HEK293 (cell line): Measurements from ENCODE around the gene COL19A1.
A peak's percentile ranks its signal among the peaks of the same experiment; 100 is the strongest.

Experiments
- BCL6B ChIP-seq: fragments of 450-650 bp; formaldehyde crosslinking; IDR thresholded peaks from 2 replicates; pipeline ENCODE4 v1.5.1; 2017; ENCODE audit warnings: missing biosample characterization, missing genetic modification characterization
- ELK4 ChIP-seq: IDR thresholded peaks from 2 replicates; pipeline ENCODE4 v1.6.1; 2011; ENCODE audit warnings: mild to moderate bottlenecking, low read depth, low read length, borderline replicate concordance
- GLIS1 ChIP-seq: fragments of 450-650 bp; formaldehyde crosslinking; IDR thresholded peaks from 2 replicates; pipeline ENCODE4 v1.5.1; 2016; ENCODE audit warnings: missing biosample characterization, missing genetic modification characterization
- HOXD13 ChIP-seq: sonication (generic); formaldehyde crosslinking; IDR thresholded peaks from 2 replicates; pipeline ENCODE4 v1.8.0; 2022; ENCODE audit warnings: missing genetic modification reagents, borderline replicate concordance
- INSM2 ChIP-seq: fragments of 450-650 bp; formaldehyde crosslinking; IDR thresholded peaks from 2 replicates; pipeline ENCODE4 v1.5.1; 2016; ENCODE audit warnings: missing biosample characterization, missing genetic modification characterization
- KLF1 ChIP-seq: fragments of 450-650 bp; formaldehyde crosslinking; IDR thresholded peaks from 2 replicates; pipeline ENCODE4 v1.5.1; 2016; ENCODE audit warnings: missing biosample characterization, missing genetic modification characterization
- KLF7 ChIP-seq: fragments of 450-650 bp; formaldehyde crosslinking; IDR thresholded peaks from 2 replicates; pipeline ENCODE4 v1.5.1; 2016; ENCODE audit warnings: missing biosample characterization, missing genetic modification characterization, borderline replicate concordance
- MZF1 ChIP-seq: fragments of 450-650 bp; formaldehyde crosslinking; IDR thresholded peaks from 2 replicates; pipeline ENCODE4 v1.5.1; 2017; ENCODE audit warnings: missing biosample characterization, missing genetic modification characterization, borderline replicate concordance
- PRDM4 ChIP-seq: fragments of 450-650 bp; formaldehyde crosslinking; IDR thresholded peaks from 2 replicates; pipeline ENCODE4 v1.5.1; 2017; ENCODE audit warnings: missing biosample characterization, missing genetic modification characterization
- SP2 ChIP-seq: fragments of 450-650 bp; formaldehyde crosslinking; IDR thresholded peaks from 2 replicates; pipeline ENCODE4 v1.5.1; 2016; ENCODE audit warnings: missing biosample characterization, missing genetic modification characterization
- YY2 ChIP-seq: fragments of 450-650 bp; formaldehyde crosslinking; IDR thresholded peaks from 2 replicates; pipeline ENCODE4 v1.5.1; 2016; ENCODE audit warnings: missing biosample characterization, missing genetic modification characterization
- ZBTB10 ChIP-seq: fragments of 450-650 bp; formaldehyde crosslinking; IDR thresholded peaks from 2 replicates; pipeline ENCODE4 v1.5.1; 2016; ENCODE audit warnings: missing biosample characterization, missing genetic modification characterization
- ZFP69B ChIP-seq: fragments of 450-650 bp; formaldehyde crosslinking; IDR thresholded peaks from 2 replicates; pipeline ENCODE4 v1.5.1; 2016; ENCODE audit warnings: missing biosample characterization, missing genetic modification characterization
- ZIC2 ChIP-seq: fragments of 450-650 bp; formaldehyde crosslinking; IDR thresholded peaks from 2 replicates; pipeline ENCODE4 v1.5.1; 2016; ENCODE audit warnings: missing biosample characterization, missing genetic modification characterization
- ZNF10 ChIP-seq: fragments of 450-650 bp; formaldehyde crosslinking; IDR thresholded peaks from 2 replicates; pipeline ENCODE4 v1.5.1; 2017; ENCODE audit warnings: missing biosample characterization, missing genetic modification characterization
- ZNF146 ChIP-seq: fragments of 450-650 bp; formaldehyde crosslinking; IDR thresholded peaks from 2 replicates; pipeline ENCODE4 v1.5.1; 2016; ENCODE audit warnings: missing biosample characterization, missing genetic modification characterization
- ZNF2 ChIP-seq: fragments of 450-650 bp; formaldehyde crosslinking; IDR thresholded peaks from 2 replicates; pipeline ENCODE4 v1.5.1; 2016; ENCODE audit warnings: missing biosample characterization, missing genetic modification characterization
- ZNF239 ChIP-seq: fragments of 450-650 bp; formaldehyde crosslinking; IDR thresholded peaks from 2 replicates; pipeline ENCODE4 v1.5.1; 2016; ENCODE audit warnings: missing biosample characterization, missing genetic modification characterization
- ZNF24 ChIP-seq: fragments of 450-650 bp; formaldehyde crosslinking; IDR thresholded peaks from 2 replicates; pipeline ENCODE4 v1.5.1; 2016; ENCODE audit warnings: missing biosample characterization, missing genetic modification characterization
- ZNF248 ChIP-seq: fragments of 450-650 bp; formaldehyde crosslinking; IDR thresholded peaks from 2 replicates; pipeline ENCODE4 v1.5.1; 2017; ENCODE audit warnings: missing biosample characterization, missing genetic modification characterization
- ZNF324 ChIP-seq: fragments of 450-650 bp; formaldehyde crosslinking; IDR thresholded peaks from 2 replicates; pipeline ENCODE4 v1.5.1; 2016; ENCODE audit warnings: missing biosample characterization, missing genetic modification characterization
- ZNF37A ChIP-seq: fragments of 450-650 bp; IDR thresholded peaks from 2 replicates; pipeline ENCODE4 v1.5.1; 2018; ENCODE audit warnings: missing biosample characterization, missing genetic modification characterization
- ZNF426 ChIP-seq: fragments of 450-650 bp; formaldehyde crosslinking; IDR thresholded peaks from 2 replicates; pipeline ENCODE4 v1.5.1; 2017; ENCODE audit warnings: missing biosample characterization, missing genetic modification characterization, mild to moderate bottlenecking, inconsistent platforms, moderate library complexity
- ZNF521 ChIP-seq: fragments of 450-650 bp; formaldehyde crosslinking; IDR thresholded peaks from 2 replicates; pipeline ENCODE4 v1.5.1; 2017; ENCODE audit warnings: missing biosample characterization, mild to moderate bottlenecking, missing genetic modification characterization
- ZNF555 ChIP-seq: fragments of 450-650 bp; formaldehyde crosslinking; conservative IDR thresholded peaks from 2 replicates; pipeline ENCODE4 v1.5.1; 2017; ENCODE audit warnings: missing biosample characterization, mild to moderate bottlenecking, missing genetic modification characterization, inconsistent platforms
- ZNF624 ChIP-seq: fragments of 450-650 bp; formaldehyde crosslinking; IDR thresholded peaks from 2 replicates; pipeline ENCODE4 v1.5.1; 2017; ENCODE audit warnings: missing biosample characterization, missing genetic modification characterization
- ZNF654 ChIP-seq: fragments of 450-650 bp; formaldehyde crosslinking; IDR thresholded peaks from 2 replicates; pipeline ENCODE4 v1.5.1; 2016; ENCODE audit warnings: low read depth, missing biosample characterization, missing genetic modification characterization
- ZNF677 ChIP-seq: fragments of 450-650 bp; IDR thresholded peaks from 2 replicates; pipeline ENCODE4 v1.5.0; 2018; ENCODE audit warnings: missing biosample characterization, mild to moderate bottlenecking, missing genetic modification characterization, moderate library complexity
- ZSCAN30 ChIP-seq: fragments of 450-650 bp; IDR thresholded peaks from 2 replicates; pipeline ENCODE4 v1.5.1; 2018; ENCODE audit warnings: missing biosample characterization, mild to moderate bottlenecking, missing genetic modification characterization, moderate library complexity
- ZSCAN5A ChIP-seq: fragments of 450-650 bp; formaldehyde crosslinking; IDR thresholded peaks from 2 replicates; pipeline ENCODE4 v1.5.1; 2016; ENCODE audit warnings: missing biosample characterization, missing genetic modification characterization
- ZXDB ChIP-seq: fragments of 450-650 bp; formaldehyde crosslinking; IDR thresholded peaks from 2 replicates; pipeline ENCODE4 v1.5.1; 2016; ENCODE audit warnings: missing biosample characterization, missing genetic modification characterization

The COL19A1 gene

GRCh38 chr6:69894578-69895347 lies 28.4 kb downstream of the COL19A1 start (continued):
- TF ChIP-seq INSM2 (tag by site-specific recombination) (no peak), ZSCAN5A (tag by site-specific recombination) (no peak), KLF1 (tag by site-specific recombination) (no peak), ZNF2 (tag by site-specific recombination) (no peak), ZNF426 (tag by site-specific recombination) (no peak), ZNF248 (tag by site-specific recombination) (no peak), ZNF624 (no peak), SP2 (no peak), ZNF24 (no peak), ZBTB10 (no peak), GLIS1 (tag by site-specific recombination) (no peak), ZNF10 (no peak), ZFP69B (tag by site-specific recombination) (no peak), ZNF146 (tag by site-specific recombination) (no peak), ZNF324 (tag by site-specific recombination) (no peak), ZNF654 (tag by site-specific recombination) (no peak), MZF1 (tag by site-specific recombination) (peak; percentile 95), ZIC2 (tag by site-specific recombination) (no peak), ZNF521 (no peak), ZNF677 (no peak), HOXD13 (peak; percentile 90), YY2 (no peak), KLF7 (tag by site-specific recombination) (no peak; the same call in 1 of the 2 replicates), PRDM4 (0 out of 2 replicates have a peak, but pooled peaks have one; percentile 35), ZNF555 (no peak), ELK4 (no peak), ZXDB (tag by site-specific recombination) (peak; percentile 38; the same call in 1 of the 2 replicates), BCL6B (tag by site-specific recombination) (no peak), ZNF37A (tag by site-specific recombination) (no peak), ZSCAN30 (tag by site-specific recombination) (no peak), ZNF239 (tag by site-specific recombination) (no peak)
